GM12892 (cell line): ENCODE measurements around the gene ENTPD2.

Experiments
- POLR2A ChIP-seq: IDR thresholded peaks from 2 replicates; pipeline ENCODE4 v1.6.1; 2011; ENCODE audit warnings: low read depth, low read length, control low read depth
- TAF1 ChIP-seq: IDR thresholded peaks from 2 replicates; pipeline ENCODE4 v1.6.1; 2011; ENCODE audit warnings: low read depth, mild to moderate bottlenecking, control low read depth, low read length, borderline replicate concordance

- no peak for TF ChIP-seq POLR2A
- TF ChIP-seq TAF1, result no peak
Observed at GRCh38 chr9:137006116-137007003, 47.5 kb downstream of the ENTPD2 start.
